Panc1 (cell line): Measurements from ENCODE around the gene SLC29A2. TPM values are rescaled to one million over a fixed set of nuclear protein-coding genes. Genes with fewer than 3 reads are reported as not detected.

Experiments used
- ATAC-seq: fragments of 200-7000 bp; cut with Tn5 transposase; 2 replicates; pipeline ENCODE4 v1.9.1; 2020; ENCODE audit warnings: mild to moderate bottlenecking, moderate library complexity
- BruUV-seq: library from RNA; stranded (reverse); fragments of 400-500 nt; replicated peaks from 2 replicates; lab custom pipeline; 2021; lab: Mats Ljungman, UMichigan
- CTCF ChIA-PET: fragments of 300-600 bp; sonication (Branson Sonifier 250); formaldehyde crosslinking; loops from one replicate; lab custom pipeline; 2022; ENCODE audit warnings: antibody characterized with exemption; lab: Charles Lee
- POLR2A ChIA-PET: fragments of 300-600 bp; sonication (Branson Sonifier 250); formaldehyde crosslinking; loops from one replicate; lab custom pipeline; 2022; ENCODE audit warnings: antibody characterized with exemption; lab: Charles Lee
- DNase-seq: peaks from one replicate; pipeline ENCODE4 v3.0.0-alpha.2; 2010; ENCODE audit warnings: low read depth, low spot score
- H3K27ac ChIP-seq: 2 replicates; pipeline ENCODE4 v1.5.1; 2011; ENCODE audit warnings: mild to moderate bottlenecking, low read length, inconsistent platforms
- H3K27me3 ChIP-seq: fragments of 200-500 bp; sonication (Bioruptor generic); 2 replicates; pipeline ENCODE4 v1.6.0; 2014; ENCODE audit warnings: low read length, inconsistent platforms; ENCODE audit not compliant: control insufficient read depth, insufficient read depth
- H3K36me3 ChIP-seq: fragments of 200-500 bp; sonication (Bioruptor generic); 2 replicates; pipeline ENCODE4 v1.5.1; 2014; ENCODE audit warnings: inconsistent platforms, mild to moderate bottlenecking, low read length, moderate library complexity; ENCODE audit not compliant: control insufficient read depth, insufficient read depth
- H3K4me1 ChIP-seq: 2 replicates; pipeline ENCODE4 v1.5.1; 2011; ENCODE audit warnings: inconsistent platforms, mild to moderate bottlenecking, low read length, moderate library complexity; ENCODE audit not compliant: control insufficient read depth, insufficient read depth
- H3K4me3 ChIP-seq, 2 experiments: 2 replicates each; pipeline ENCODE4 v1.5.1; 2011 to 2012; ENCODE audit warnings: low read depth in 2 of 2, low read length in 2 of 2, mild to moderate bottlenecking in 2 of 2, inconsistent platforms in 1 of 2, moderate library complexity in 1 of 2
- H3K9me3 ChIP-seq: fragments of 200-500 bp; sonication (Bioruptor generic); 2 replicates; pipeline ENCODE4 v1.5.1; 2014; ENCODE audit warnings: low read depth, mild to moderate bottlenecking, inconsistent platforms, low read length, moderate library complexity; ENCODE audit not compliant: control insufficient read depth, insufficient read depth
- CTCF ChIP-seq: fragments of 450-650 bp; IDR thresholded peaks from 2 replicates; pipeline ENCODE4 v1.5.1; 2017; ENCODE audit warnings: mild to moderate bottlenecking
- POLR2AphosphoS5 ChIP-seq: IDR thresholded peaks from 2 replicates; pipeline ENCODE4 v1.6.1; 2012; ENCODE audit warnings: mild to moderate bottlenecking, low read depth, low read length, moderate library complexity
- REST ChIP-seq, 2 experiments: IDR thresholded peaks; 2 replicates each; pipeline ENCODE4 v1.6.1; 2011 to 2012; ENCODE audit warnings: low read depth in 2 of 2, control low read depth in 1 of 2, low read length in 1 of 2, mild to moderate bottlenecking in 1 of 2, moderate library complexity in 1 of 2; ENCODE audit not compliant: insufficient read depth in 1 of 2
- SIN3A ChIP-seq: IDR thresholded peaks from 2 replicates; pipeline ENCODE4 v1.6.1; 2012; ENCODE audit warnings: low read depth, mild to moderate bottlenecking, low read length, moderate library complexity, borderline replicate concordance; ENCODE audit not compliant: insufficient read depth
- TCF7L2 ChIP-seq: IDR thresholded peaks from 2 replicates; pipeline ENCODE4 v1.6.1; 2011; ENCODE audit warnings: mild to moderate bottlenecking, low read depth, low read length, inconsistent platforms
- in situ Hi-C: cut with HindIII; loops from 2 replicates; pipeline ENCODE4 v1.10.0; 2016; ENCODE audit warnings: low sequenced_read_pairs, low pct_unique_long_range_greater_than_20kb
- intact Hi-C: fragments of 100-400 bp; cut with micrococcal nuclease; formaldehyde crosslinking; loops from one replicate; pipeline ENCODE4 v1.10.0; 2022; ENCODE audit not compliant: unreplicated experiment
- total RNA-seq: library from RNA; stranded (reverse); gene quantifications from one replicate; pipeline ENCODE4 v1.2.1, GENCODE V29; 2021; ENCODE audit not compliant: unreplicated experiment

Gene SLC29A2
- total RNA-seq, 1 experiment from 2014 or later: 28.3 TPM

- no peak overlapping the region for H3K27ac ChIP-seq
- no peaks in the 10 kb centered on the region for H3K9me3 ChIP-seq
- POLR2A ChIA-PET: no interaction called here
- H3K4me3 ChIP-seq: no peak overlapping the region
- intact Hi-C loops: no loop called here
- H3K27me3 ChIP-seq: no peaks in the 10 kb centered on the region
- in situ Hi-C loops: no loop called here
- peaks cover 15% of the 10 kb centered on the region; the same call in 1 of the 2 replicates for H3K4me1 ChIP-seq
- TF ChIP-seq REST (IDR thresholded peaks at IDR 0.05; ENCODE audit: insufficient read depth in 1 of 2, low read depth in 2 of 2, low read length in 1 of 2): no peak
- TF ChIP-seq POLR2AphosphoS5: no peak
- no peak for TF ChIP-seq SIN3A
- TF ChIP-seq CTCF: no peak
- TF ChIP-seq TCF7L2: no peak
- DNase-seq: no peak
- ATAC-seq: no peak
- BruUV-seq: no TSS peak
- no peaks in the 10 kb centered on the region for H3K36me3 ChIP-seq
- CTCF ChIA-PET: no interaction called here
Measured at GRCh38 chr11:66373265-66373664, 1.7 kb upstream of the SLC29A2 start.

- no peak for ATAC-seq
- ChIA-PET POLR2A (no interaction called here), CTCF (no interaction called here)
- TF ChIP-seq CTCF (no peak), SIN3A (no peak), TCF7L2 (no peak)
- H3K4me3 ChIP-seq: no peak overlapping the region
- H3K36me3 ChIP-seq: no peaks in the 10 kb centered on the region
- no peak for DNase-seq
- intact Hi-C loops: no loop called here
- in situ Hi-C loops: no loop called here
- peaks cover 19% of the 10 kb centered on the region for H3K4me1 ChIP-seq
- no peaks in the 10 kb centered on the region for H3K27me3 ChIP-seq
- H3K9me3 ChIP-seq: no peaks in the 10 kb centered on the region
- no peak overlapping the region for H3K27ac ChIP-seq
- BruUV-seq: no TSS peak
Measured at GRCh38 chr11:66369073-66369894, 2.3 kb downstream of the SLC29A2 start.
